ENCODE results near the gene S100P.

DNA sequence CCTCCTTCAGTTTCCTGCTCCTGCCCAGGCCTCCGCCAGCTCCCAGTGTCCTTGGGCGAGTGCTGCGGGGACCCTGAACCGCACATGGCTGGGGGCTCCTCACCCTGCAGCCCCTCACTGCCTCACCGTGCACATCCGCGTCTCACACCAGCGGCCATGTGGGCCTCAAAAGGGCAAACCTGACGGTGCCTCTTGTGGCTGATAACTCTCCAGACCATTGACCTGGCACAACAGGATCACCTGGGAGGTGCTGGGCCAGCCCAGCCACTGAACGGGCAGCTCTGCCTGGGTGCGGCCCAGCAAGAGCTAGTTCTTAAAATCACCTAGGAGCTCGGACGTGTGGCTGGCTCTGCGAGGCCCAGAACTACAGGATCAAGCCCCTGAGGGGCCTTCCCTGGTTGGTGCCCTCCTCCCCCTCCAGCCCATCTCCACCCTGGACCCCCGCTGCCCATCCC lies 4.1 kb upstream of the S100P start:
- TF ChIP-seq, protein P1, sequence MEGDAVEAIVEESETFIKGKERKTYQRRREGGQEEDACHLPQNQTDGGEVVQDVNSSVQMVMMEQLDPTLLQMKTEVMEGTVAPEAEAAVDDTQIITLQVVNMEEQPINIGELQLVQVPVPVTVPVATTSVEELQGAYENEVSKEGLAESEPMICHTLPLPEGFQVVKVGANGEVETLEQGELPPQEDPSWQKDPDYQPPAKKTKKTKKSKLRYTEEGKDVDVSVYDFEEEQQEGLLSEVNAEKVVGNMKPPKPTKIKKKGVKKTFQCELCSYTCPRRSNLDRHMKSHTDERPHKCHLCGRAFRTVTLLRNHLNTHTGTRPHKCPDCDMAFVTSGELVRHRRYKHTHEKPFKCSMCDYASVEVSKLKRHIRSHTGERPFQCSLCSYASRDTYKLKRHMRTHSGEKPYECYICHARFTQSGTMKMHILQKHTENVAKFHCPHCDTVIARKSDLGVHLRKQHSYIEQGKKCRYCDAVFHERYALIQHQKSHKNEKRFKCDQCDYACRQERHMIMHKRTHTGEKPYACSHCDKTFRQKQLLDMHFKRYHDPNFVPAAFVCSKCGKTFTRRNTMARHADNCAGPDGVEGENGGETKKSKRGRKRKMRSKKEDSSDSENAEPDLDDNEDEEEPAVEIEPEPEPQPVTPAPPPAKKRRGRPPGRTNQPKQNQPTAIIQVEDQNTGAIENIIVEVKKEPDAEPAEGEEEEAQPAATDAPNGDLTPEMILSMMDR (IDR thresholded peaks at IDR 0.05; ENCODE audit: low read length), result no peak
- no peak for TF ChIP-seq EZH2 (IDR thresholded peaks at IDR 0.05; ENCODE audit: borderline replicate concordance, low read length)

All from OCI-LY1 (cell line).